HepG2 (cell line): ENCODE measurements around the gene SLC22A31. TPM values are rescaled to one million over a fixed set of nuclear protein-coding genes. Genes with fewer than 3 reads are reported as not detected.

Experiments
- GZF1 ChIP-seq: sonication (generic); formaldehyde crosslinking; IDR thresholded peaks from 2 replicates; pipeline ENCODE4 v1.5.1; 2020; ENCODE audit warnings: mild to moderate bottlenecking, missing genetic modification reagents
- NPAS2 ChIP-seq: sonication (generic); formaldehyde crosslinking; IDR thresholded peaks from 2 replicates; pipeline ENCODE4 v1.8.0; 2022; ENCODE audit warnings: mild to moderate bottlenecking, missing genetic modification reagents, borderline replicate concordance
- SNAPC2 ChIP-seq: sonication (generic); formaldehyde crosslinking; IDR thresholded peaks from 2 replicates; pipeline ENCODE4 v1.8.1; 2022; ENCODE audit warnings: mild to moderate bottlenecking, missing genetic modification reagents
- TAF1 ChIP-seq: sonication (generic); formaldehyde crosslinking; IDR thresholded peaks from 2 replicates; pipeline ENCODE4 v1.4.0; 2020; ENCODE audit warnings: missing genetic modification reagents
- ZFP1 ChIP-seq: IDR thresholded peaks from 2 replicates; pipeline ENCODE4 v1.6.1; 2016
- ZNF207 ChIP-seq: fragments of 450-650 bp; IDR thresholded peaks from 2 replicates; pipeline ENCODE4 v1.6.1; 2016; ENCODE audit warnings: antibody characterized with exemption, borderline replicate concordance
- ZNF326 ChIP-seq: sonication (generic); formaldehyde crosslinking; IDR thresholded peaks from 2 replicates; pipeline ENCODE4 v1.4.0; 2020; ENCODE audit warnings: missing genetic modification reagents, borderline replicate concordance
- ZNF33A ChIP-seq: sonication (generic); formaldehyde crosslinking; IDR thresholded peaks from 2 replicates; pipeline ENCODE4 v1.5.1; 2020; ENCODE audit warnings: missing genetic modification reagents, mild to moderate bottlenecking, moderate library complexity, borderline replicate concordance
- ZNF75D ChIP-seq: sonication (generic); formaldehyde crosslinking; IDR thresholded peaks from 2 replicates; pipeline ENCODE4 v1.8.1; 2023; ENCODE audit warnings: missing genetic modification reagents, mild to moderate bottlenecking, borderline replicate concordance
- ZNF83 ChIP-seq: sonication (generic); formaldehyde crosslinking; IDR thresholded peaks from 2 replicates; pipeline ENCODE4 v1.4.0; 2020; ENCODE audit warnings: missing genetic modification reagents, mild to moderate bottlenecking, borderline replicate concordance
- polyA plus RNA-seq, 8 experiments: library from polyadenylated mRNA; depleted of rRNA in 3 of 8; stranded (reverse) in 7 of 8; unstranded in 1 of 8; fragments of >200 nt; fragmentation: Illumina TruSeq in 4 of 8; extraction: Trizol in 4 of 8; gene quantifications; 2 replicates each; pipeline versions ENCODE4 v1.2.1 to v1.2.3, GENCODE V29; 2011 to 2016; ENCODE audit warnings: low read depth in 4 of 8, missing spikeins in 1 of 8, mixed read lengths in 1 of 8; ENCODE audit not compliant: insufficient read depth in 1 of 8
- total RNA-seq, 5 experiments: library from RNA; depleted of rRNA; stranded (reverse); fragments of >200 nt; fragmentation: Illumina TruSeq; extraction: Trizol; gene quantifications; 2 replicates each; pipeline ENCODE4 v1.2.3, GENCODE V29; 2016; ENCODE audit warnings: low read depth in 1 of 5
- TF ChIP-seq, protein P1 (sequence below): IDR thresholded peaks from 2 replicates; pipeline ENCODE4 v1.6.1; 2016; ENCODE audit warnings: low read depth, missing genetic modification reagents, missing compliant biosample characterization
- TF ChIP-seq, protein P2 (sequence below): sonication (generic); formaldehyde crosslinking; IDR thresholded peaks from 2 replicates; pipeline ENCODE4 v1.5.1; 2020; ENCODE audit warnings: missing genetic modification reagents, mild to moderate bottlenecking, borderline replicate concordance
- TF ChIP-seq, protein P3 (sequence below): sonication (generic); formaldehyde crosslinking; IDR thresholded peaks from 2 replicates; pipeline ENCODE4 v1.9.0; 2021; ENCODE audit warnings: missing genetic modification reagents, mild to moderate bottlenecking, borderline replicate concordance
- TF ChIP-seq, protein P4 (sequence below): sonication (generic); formaldehyde crosslinking; IDR thresholded peaks from 2 replicates; pipeline ENCODE4 v1.4.0; 2020; ENCODE audit warnings: mild to moderate bottlenecking, missing genetic modification reagents
- TF ChIP-seq, protein P5 (sequence below): IDR thresholded peaks from 2 replicates; pipeline ENCODE4 v1.6.1; 2016; ENCODE audit warnings: missing compliant biosample characterization, missing genetic modification reagents, borderline replicate concordance

Gene SLC22A31
- total and polyA plus RNA-seq, 2 of the 13 experiments (the other 11 are each of a cell fraction or from before 2014, with no cell fraction given) = 67.3 to 83.3 TPM

DNA sequence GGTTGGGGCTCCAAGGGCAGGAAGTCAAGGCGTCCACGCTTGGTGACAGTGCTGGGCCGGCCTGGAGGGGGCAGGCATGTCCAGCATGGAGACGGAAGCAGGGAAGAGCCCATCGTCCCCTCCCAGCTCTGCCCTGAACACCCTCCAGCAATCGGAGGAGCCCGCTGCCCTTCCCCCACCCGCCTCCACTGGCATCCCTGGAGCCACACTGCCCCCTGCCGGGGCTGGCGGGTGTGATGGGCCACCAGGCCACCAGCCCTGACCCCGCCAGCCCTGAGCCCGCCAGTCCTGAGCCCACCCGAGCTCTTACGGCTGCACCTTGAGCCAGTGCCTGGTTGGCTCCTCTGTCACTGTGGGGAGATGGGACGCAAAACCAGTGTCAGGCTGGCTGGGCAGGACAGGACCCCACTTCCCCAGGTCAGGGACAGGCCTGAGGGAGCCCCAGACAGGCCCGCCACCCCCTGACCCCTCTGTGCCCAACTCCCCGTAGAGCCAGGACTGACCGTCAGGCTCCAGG, 32.9 kb downstream of the SLC22A31 start (continued):
- TF ChIP-seq, protein P1, sequence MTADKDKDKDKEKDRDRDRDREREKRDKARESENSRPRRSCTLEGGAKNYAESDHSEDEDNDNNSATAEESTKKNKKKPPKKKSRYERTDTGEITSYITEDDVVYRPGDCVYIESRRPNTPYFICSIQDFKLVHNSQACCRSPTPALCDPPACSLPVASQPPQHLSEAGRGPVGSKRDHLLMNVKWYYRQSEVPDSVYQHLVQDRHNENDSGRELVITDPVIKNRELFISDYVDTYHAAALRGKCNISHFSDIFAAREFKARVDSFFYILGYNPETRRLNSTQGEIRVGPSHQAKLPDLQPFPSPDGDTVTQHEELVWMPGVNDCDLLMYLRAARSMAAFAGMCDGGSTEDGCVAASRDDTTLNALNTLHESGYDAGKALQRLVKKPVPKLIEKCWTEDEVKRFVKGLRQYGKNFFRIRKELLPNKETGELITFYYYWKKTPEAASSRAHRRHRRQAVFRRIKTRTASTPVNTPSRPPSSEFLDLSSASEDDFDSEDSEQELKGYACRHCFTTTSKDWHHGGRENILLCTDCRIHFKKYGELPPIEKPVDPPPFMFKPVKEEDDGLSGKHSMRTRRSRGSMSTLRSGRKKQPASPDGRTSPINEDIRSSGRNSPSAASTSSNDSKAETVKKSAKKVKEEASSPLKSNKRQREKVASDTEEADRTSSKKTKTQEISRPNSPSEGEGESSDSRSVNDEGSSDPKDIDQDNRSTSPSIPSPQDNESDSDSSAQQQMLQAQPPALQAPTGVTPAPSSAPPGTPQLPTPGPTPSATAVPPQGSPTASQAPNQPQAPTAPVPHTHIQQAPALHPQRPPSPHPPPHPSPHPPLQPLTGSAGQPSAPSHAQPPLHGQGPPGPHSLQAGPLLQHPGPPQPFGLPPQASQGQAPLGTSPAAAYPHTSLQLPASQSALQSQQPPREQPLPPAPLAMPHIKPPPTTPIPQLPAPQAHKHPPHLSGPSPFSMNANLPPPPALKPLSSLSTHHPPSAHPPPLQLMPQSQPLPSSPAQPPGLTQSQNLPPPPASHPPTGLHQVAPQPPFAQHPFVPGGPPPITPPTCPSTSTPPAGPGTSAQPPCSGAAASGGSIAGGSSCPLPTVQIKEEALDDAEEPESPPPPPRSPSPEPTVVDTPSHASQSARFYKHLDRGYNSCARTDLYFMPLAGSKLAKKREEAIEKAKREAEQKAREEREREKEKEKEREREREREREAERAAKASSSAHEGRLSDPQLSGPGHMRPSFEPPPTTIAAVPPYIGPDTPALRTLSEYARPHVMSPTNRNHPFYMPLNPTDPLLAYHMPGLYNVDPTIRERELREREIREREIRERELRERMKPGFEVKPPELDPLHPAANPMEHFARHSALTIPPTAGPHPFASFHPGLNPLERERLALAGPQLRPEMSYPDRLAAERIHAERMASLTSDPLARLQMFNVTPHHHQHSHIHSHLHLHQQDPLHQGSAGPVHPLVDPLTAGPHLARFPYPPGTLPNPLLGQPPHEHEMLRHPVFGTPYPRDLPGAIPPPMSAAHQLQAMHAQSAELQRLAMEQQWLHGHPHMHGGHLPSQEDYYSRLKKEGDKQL (CRISPR knock-in tag) = 0 out of 2 replicates have a peak, but pooled peaks have one; percentile 50
- TF ChIP-seq SNAPC2 (peak; percentile 75; the same call in 1 of the 2 replicates), TAF1 (CRISPR knock-in tag) (0 out of 2 replicates have a peak, but pooled peaks have one; percentile 24), ZNF326 (CRISPR knock-in tag) (no peak), ZFP1 (CRISPR knock-in tag) (0 out of 2 replicates have a peak, but pooled peaks have one; percentile 42), ZNF83 (no peak; the same call in 1 of the 2 replicates), ZNF33A (no peak), NPAS2 (no peak), ZNF75D (CRISPR knock-in tag) (no peak), GZF1 (CRISPR knock-in tag) (peak; percentile 92), ZNF207 (no peak)
- TF ChIP-seq, protein P2, sequence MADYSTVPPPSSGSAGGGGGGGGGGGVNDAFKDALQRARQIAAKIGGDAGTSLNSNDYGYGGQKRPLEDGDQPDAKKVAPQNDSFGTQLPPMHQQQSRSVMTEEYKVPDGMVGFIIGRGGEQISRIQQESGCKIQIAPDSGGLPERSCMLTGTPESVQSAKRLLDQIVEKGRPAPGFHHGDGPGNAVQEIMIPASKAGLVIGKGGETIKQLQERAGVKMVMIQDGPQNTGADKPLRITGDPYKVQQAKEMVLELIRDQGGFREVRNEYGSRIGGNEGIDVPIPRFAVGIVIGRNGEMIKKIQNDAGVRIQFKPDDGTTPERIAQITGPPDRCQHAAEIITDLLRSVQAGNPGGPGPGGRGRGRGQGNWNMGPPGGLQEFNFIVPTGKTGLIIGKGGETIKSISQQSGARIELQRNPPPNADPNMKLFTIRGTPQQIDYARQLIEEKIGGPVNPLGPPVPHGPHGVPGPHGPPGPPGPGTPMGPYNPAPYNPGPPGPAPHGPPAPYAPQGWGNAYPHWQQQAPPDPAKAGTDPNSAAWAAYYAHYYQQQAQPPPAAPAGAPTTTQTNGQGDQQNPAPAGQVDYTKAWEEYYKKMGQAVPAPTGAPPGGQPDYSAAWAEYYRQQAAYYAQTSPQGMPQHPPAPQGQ (CRISPR knock-in tag) = peak; percentile 90; the same call in 1 of the 2 replicates
- TF ChIP-seq, protein P3, sequence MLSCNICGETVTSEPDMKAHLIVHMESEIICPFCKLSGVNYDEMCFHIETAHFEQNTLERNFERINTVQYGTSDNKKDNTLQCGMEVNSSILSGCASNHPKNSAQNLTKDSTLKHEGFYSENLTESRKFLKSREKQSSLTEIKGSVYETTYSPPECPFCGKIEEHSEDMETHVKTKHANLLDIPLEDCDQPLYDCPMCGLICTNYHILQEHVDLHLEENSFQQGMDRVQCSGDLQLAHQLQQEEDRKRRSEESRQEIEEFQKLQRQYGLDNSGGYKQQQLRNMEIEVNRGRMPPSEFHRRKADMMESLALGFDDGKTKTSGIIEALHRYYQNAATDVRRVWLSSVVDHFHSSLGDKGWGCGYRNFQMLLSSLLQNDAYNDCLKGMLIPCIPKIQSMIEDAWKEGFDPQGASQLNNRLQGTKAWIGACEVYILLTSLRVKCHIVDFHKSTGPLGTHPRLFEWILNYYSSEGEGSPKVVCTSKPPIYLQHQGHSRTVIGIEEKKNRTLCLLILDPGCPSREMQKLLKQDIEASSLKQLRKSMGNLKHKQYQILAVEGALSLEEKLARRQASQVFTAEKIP (CRISPR knock-in tag) = no peak
- TF ChIP-seq, protein P4, sequence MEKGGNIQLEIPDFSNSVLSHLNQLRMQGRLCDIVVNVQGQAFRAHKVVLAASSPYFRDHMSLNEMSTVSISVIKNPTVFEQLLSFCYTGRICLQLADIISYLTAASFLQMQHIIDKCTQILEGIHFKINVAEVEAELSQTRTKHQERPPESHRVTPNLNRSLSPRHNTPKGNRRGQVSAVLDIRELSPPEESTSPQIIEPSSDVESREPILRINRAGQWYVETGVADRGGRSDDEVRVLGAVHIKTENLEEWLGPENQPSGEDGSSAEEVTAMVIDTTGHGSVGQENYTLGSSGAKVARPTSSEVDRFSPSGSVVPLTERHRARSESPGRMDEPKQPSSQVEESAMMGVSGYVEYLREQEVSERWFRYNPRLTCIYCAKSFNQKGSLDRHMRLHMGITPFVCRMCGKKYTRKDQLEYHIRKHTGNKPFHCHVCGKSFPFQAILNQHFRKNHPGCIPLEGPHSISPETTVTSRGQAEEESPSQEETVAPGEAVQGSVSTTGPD (CRISPR knock-in tag) = no peak
- TF ChIP-seq, protein P5, sequence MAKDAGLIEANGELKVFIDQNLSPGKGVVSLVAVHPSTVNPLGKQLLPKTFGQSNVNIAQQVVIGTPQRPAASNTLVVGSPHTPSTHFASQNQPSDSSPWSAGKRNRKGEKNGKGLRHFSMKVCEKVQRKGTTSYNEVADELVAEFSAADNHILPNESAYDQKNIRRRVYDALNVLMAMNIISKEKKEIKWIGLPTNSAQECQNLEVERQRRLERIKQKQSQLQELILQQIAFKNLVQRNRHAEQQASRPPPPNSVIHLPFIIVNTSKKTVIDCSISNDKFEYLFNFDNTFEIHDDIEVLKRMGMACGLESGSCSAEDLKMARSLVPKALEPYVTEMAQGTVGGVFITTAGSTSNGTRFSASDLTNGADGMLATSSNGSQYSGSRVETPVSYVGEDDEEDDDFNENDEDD (CRISPR knock-in tag) = peak; percentile 67; the same call in 1 of the 2 replicates
